Measurements from ENCODE around the gene CRYGS.

CRYGS gene

DNA sequence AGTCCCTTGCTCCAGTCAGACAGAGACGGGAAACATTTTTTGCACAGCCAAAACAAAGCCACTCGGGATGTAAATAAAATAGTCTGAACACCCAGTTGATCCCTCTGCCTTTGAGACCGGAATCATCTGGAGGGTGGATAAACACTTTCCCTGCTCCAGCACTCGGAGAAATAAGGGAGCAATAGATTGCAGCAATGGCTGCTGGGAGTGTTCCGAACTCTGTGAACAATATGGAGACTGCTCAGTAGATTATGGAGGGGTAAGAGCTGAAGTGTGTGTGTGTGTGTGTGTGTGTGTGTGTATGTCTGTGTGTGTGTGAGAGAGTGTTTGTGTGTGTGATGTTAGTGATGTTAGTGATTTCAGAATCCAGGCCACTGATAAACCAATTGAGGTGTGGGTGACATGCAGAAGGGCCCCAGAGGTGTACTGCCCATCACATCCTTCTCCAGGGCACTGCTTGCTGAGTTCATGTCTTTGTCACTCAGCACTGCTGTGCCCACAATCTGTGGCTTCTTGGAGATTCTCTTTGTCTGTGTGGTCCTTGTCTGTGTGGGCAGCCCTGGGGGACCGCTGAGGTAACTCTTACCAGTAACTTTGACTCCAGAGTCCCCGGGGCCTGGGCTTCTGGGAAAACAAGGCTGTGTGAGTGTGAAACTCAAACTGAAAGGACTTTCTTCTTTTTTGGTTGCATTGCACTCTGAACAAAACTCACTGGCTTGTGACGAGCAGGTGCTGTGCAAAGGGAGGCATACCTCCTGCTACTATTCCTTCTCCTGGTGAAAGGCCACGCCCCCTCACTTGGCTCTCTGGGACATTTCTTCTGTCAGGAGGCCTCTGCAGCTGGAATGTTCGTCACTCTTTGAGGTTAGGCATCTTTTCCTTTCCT is 23.0 kb downstream of the CRYGS start:
- H3K4me3 ChIP-seq (replicated peaks; ENCODE audit: low read depth, low read length) = no peak overlapping the region
- TF ChIP-seq, protein P1, sequence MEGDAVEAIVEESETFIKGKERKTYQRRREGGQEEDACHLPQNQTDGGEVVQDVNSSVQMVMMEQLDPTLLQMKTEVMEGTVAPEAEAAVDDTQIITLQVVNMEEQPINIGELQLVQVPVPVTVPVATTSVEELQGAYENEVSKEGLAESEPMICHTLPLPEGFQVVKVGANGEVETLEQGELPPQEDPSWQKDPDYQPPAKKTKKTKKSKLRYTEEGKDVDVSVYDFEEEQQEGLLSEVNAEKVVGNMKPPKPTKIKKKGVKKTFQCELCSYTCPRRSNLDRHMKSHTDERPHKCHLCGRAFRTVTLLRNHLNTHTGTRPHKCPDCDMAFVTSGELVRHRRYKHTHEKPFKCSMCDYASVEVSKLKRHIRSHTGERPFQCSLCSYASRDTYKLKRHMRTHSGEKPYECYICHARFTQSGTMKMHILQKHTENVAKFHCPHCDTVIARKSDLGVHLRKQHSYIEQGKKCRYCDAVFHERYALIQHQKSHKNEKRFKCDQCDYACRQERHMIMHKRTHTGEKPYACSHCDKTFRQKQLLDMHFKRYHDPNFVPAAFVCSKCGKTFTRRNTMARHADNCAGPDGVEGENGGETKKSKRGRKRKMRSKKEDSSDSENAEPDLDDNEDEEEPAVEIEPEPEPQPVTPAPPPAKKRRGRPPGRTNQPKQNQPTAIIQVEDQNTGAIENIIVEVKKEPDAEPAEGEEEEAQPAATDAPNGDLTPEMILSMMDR (IDR thresholded peaks at IDR 0.05; ENCODE audit: low read depth, low read length, missing control alignments) = no peak
- DNase-seq (ENCODE audit: extremely low read depth, low read depth) = no peak

DNA sequence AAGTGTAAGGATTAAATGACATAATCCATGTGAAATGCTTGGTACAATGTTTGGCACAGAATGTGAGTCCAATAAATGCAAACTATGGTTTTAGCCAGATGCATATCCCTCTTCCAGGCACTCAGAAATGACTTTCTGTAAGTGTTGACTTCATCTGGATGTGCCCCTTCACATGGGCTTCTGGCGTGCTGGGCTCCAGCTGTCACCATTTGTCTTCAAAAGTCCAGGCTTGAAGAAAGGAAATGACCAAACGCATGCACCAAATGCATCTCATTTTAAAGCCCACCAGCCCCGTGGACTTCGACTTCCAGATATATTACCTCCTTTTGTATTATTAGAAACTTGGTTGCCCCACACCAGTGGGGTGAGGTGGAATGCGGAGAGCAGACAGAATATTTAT is 23.7 kb downstream of the CRYGS start:
- TF ChIP-seq, protein P1 (IDR thresholded peaks at IDR 0.05; ENCODE audit: low read depth, low read length, missing control alignments) = no peak
- DNase-seq (ENCODE audit: extremely low read depth, low read depth) = no peak
- H3K4me3 ChIP-seq (replicated peaks; ENCODE audit: low read depth, low read length) = no peak overlapping the region

DNA sequence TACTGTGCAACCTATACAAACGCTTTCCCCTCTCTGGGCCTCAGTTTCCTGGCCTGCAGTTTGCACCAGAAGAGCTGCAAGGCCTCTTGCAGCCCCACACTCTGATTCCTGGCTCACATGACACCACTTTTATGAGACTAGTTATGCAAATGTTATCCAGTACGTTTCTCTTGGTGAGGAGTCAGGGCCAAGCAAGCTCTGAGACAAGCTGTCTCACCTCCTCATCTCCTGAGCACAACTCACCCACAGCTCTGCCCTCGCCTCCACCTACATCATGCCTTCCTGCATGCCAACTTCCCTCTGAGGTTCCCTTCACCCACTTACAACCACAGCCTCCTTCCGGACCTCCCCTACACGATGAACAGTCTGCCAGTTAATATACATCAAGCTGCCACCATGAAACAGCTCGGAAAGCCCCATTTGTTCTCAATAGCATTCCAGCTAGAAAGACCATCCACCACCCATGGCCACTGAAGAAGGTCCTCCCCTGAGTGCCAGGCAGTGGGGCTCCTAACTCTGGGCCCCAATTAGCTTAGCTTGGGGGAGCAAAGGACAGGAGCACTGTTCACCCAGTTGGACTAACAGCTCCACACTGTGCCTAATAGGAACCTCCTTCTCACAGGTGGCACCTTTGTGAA is 25.0 kb downstream of the CRYGS start:
- no peak for DNase-seq (ENCODE audit: extremely low read depth, low read depth)
- TF ChIP-seq, protein P1 (IDR thresholded peaks at IDR 0.05; ENCODE audit: low read depth, low read length, missing control alignments) = no peak
- H3K4me3 ChIP-seq (replicated peaks; ENCODE audit: low read depth, low read length) = no peak overlapping the region

DNA sequence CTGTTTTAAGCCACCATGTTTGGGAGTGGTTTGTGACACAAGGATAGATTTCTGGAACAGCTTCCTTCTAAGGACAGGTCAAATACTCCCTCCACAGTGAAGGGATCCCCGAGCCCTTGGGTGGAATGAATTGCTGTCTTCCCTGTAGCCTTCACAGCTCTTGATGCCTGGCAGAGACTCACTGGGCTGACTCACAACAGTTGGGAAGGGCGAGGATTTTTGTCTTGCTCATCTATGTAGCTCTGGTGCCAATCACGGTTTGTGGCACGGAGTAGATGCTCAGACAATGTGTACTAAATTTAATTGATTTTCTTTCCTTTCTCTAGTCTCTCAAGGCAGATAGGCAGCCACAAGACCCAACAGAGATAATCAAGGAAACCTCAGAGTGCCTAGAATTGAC is 27.0 kb downstream of the CRYGS start:
- H3K4me3 ChIP-seq (replicated peaks; ENCODE audit: low read depth, low read length) = no peak overlapping the region
- no peak for DNase-seq (ENCODE audit: extremely low read depth, low read depth)
- TF ChIP-seq, protein P1 (IDR thresholded peaks at IDR 0.05; ENCODE audit: low read depth, low read length, missing control alignments) = no peak

DNA sequence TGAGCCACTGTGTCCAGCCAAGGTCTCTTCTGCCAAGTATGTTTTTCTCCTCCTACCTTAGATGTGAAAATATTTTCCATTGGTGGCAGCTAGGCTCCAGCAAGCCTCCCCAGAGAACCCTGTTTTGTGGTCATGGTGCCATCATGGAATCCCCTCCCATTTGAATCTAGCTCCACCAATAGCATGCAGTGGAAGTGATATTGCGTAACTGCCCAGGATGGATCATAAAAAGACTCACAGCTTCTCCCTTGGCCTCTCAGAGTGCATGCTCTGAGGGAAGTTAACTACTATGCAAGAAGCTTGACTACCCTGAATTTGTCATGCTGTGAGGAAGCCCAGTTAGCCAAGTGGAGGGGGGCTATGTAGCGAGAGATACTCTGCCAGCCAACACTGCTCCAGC is 27.5 kb downstream of the CRYGS start:
- H3K4me3 ChIP-seq (replicated peaks; ENCODE audit: low read depth, low read length) = no peak overlapping the region
- no peak for DNase-seq (ENCODE audit: extremely low read depth, low read depth)
- TF ChIP-seq, protein P1 (IDR thresholded peaks at IDR 0.05; ENCODE audit: low read depth, low read length, missing control alignments) = no peak

DNA sequence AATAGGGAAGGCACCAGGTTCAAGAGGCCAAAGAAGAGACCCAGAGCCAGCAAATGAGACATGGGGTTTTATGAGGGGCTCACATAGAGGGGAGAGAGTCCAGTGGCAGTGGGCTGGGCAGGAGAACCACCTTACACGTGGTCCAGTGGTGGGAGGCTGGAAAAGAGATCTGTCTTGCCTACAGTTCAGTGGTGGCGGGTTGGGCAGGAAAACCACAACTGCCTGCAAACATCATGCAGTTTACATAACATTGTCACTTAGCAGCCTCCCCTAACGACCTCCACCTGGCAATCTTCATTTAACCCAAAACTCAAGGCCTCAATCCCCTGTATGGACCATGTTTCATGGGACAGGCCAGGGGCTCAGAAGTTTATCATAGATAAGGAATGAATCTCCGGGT is 29.1 kb downstream of the CRYGS start:
- TF ChIP-seq, protein P1 (IDR thresholded peaks at IDR 0.05; ENCODE audit: low read depth, low read length, missing control alignments) = no peak
- DNase-seq (ENCODE audit: extremely low read depth, low read depth) = no peak
- H3K4me3 ChIP-seq (replicated peaks; ENCODE audit: low read depth, low read length) = no peak overlapping the region

Data from HFF-Myc (cell line).